Spleen (tissue), 11 donors: ENCODE data around the gene BRCA1. TPM values are rescaled to one million over a fixed set of nuclear protein-coding genes. Genes with fewer than 3 reads are reported as not detected.
"Not testable (repeated sequence)": the region's sequence is repeated elsewhere in the genome, so short reads cannot be mapped to it uniquely, and the experiment has no call there.

Experiments
- DNase-seq: peaks from one replicate; pipeline ENCODE4 v3.0.0-alpha.2; 2020
- H3K27ac ChIP-seq, 8 donors: fragments of 200-600 bp; sonication (generic) in 7 of 8; 1 replicate in 4 of 8; 2 replicates in 4 of 8; pipeline versions ENCODE4 v1.5.0 to v1.8.0; 2016 to 2021; ENCODE audit warnings: inconsistent platforms in 4 of 8, mild to moderate bottlenecking in 4 of 8, moderate library complexity in 1 of 8
- H3K27me3 ChIP-seq, 7 donors: fragments of 200-600 bp; sonication (generic) in 6 of 7; replicated peaks in 1 of 7; 1 replicate in 4 of 7; 2 replicates in 3 of 7; pipeline versions ENCODE4 v1.5.0 to v1.8.0; 2016 to 2021; ENCODE audit warnings: inconsistent platforms in 3 of 7, mild to moderate bottlenecking in 1 of 7
- H3K36me3 ChIP-seq, 6 donors: fragments of 200-600 bp; sonication (generic) in 5 of 6; 1 replicate in 4 of 6; 2 replicates in 2 of 6; pipeline versions ENCODE4 v1.5.0 to v1.8.0; 2016 to 2021; ENCODE audit warnings: inconsistent platforms in 2 of 6
- H3K4me1 ChIP-seq, 6 donors: fragments of 200-600 bp; sonication (generic) in 5 of 6; 1 replicate in 3 of 6; 2 replicates in 3 of 6; pipeline versions ENCODE4 v1.5.0 to v1.8.0; 2016 to 2021; ENCODE audit warnings: inconsistent platforms in 3 of 6
- H3K4me3 ChIP-seq, 8 donors: fragments of 200-600 bp; sonication (generic) in 7 of 8; 1 replicate in 4 of 8; 2 replicates in 4 of 8; pipeline versions ENCODE4 v1.5.0 to v1.8.0; 2016 to 2021; ENCODE audit warnings: inconsistent platforms in 4 of 8, mild to moderate bottlenecking in 4 of 8, moderate library complexity in 2 of 8
- H3K9me3 ChIP-seq, 8 donors: fragments of 200-600 bp; sonication (generic) in 7 of 8; 1 replicate in 4 of 8; 2 replicates in 4 of 8; pipeline versions ENCODE4 v1.5.0 to v1.8.0; 2016 to 2021; ENCODE audit warnings: inconsistent platforms in 4 of 8
- CTCF ChIP-seq, 11 experiments: fragments of 200-600 bp in 7 of 11; fragments of 450-650 bp in 4 of 11; sonication (generic) in 4 of 11; IDR thresholded peaks in 8 of 11; conservative IDR thresholded peaks in 3 of 11; 1 replicate in 7 of 11; 2 replicates in 4 of 11; pipeline versions ENCODE4 v1.4.0 to v1.8.0; 2016 to 2021; ENCODE audit warnings: antibody characterized with exemption in 11 of 11, inconsistent platforms in 4 of 11, mild to moderate bottlenecking in 1 of 11
- POLR2A ChIP-seq, 3 donors: fragments of 450-650 bp; IDR thresholded peaks; one replicate each; pipeline ENCODE4 v1.5.1; 2017; ENCODE audit warnings: antibody characterized with exemption in 3 of 3, mild to moderate bottlenecking in 1 of 3
- POLR2AphosphoS5 ChIP-seq, 3 donors: sonication (generic); formaldehyde crosslinking; IDR thresholded peaks; one replicate each; pipeline ENCODE4 v1.5.1; 2017; ENCODE audit warnings: antibody characterized with exemption in 3 of 3
- WGBS, 5 donors: extraction: QIAGEN DNeasy Blood & Tissue Kit in 3 of 5; methylation state at CpG; one replicate each; pipeline versions ENCODE4 v1.1.5 to v1.1.7; 2013 to 2018; 5-methylcytosine and 5-hydroxymethylcytosine counted together
- intact Hi-C: fragments of 100-400 bp; cut with DNase I; formaldehyde crosslinking; loops from one replicate; pipeline ENCODE4 v1.15.0; 2023; ENCODE audit warnings: low total_unique reads
- polyA plus RNA-seq, 3 donors: library from polyadenylated mRNA; stranded (reverse); fragments of 200-250 nt; gene quantifications; one replicate each; pipeline ENCODE4 v1.2.1, GENCODE V29; 2013
- total RNA-seq, 7 donors: library from RNA; depleted of rRNA in 3 of 7; stranded (reverse); fragments of >200 nt in 3 of 7; fragmentation: NEBNext Ultra II Directional in 4 of 7; extraction: Animal tissue kit (Norgen Biotek cat#: 25700) in 4 of 7; gene quantifications; one replicate each; pipeline versions ENCODE4 v1.1.0 to v1.2.1, GENCODE V29; 2016 to 2021
- donor health status: healthy with polysubstance abuse.
- donor health status: DM: no; HTN: no; CAD: no; lungs with moderate emphysema.
- donor health status: DM: no; HTN: no; CAD: no.
- donor health status: Bipolar disorder and iron deficiency.
- donor health status: healthy.
- donor health status: DM: no; HTN: no; CAD: no.
- donor health status: DM: yes; HTN: yes; CAD: no.

Gene BRCA1
- total and polyA plus RNA-seq, 10 donors = 1.3 to 13.6 (median 9.1) TPM

- no peaks in the 10 kb centered on the region for H3K27me3 ChIP-seq
- TF ChIP-seq POLR2A (IDR thresholded peaks at IDR 0.05) (no peak), POLR2AphosphoS5 (IDR thresholded peaks at IDR 0.05) (no peak), CTCF (IDR thresholded peaks at IDR 0.05 in 8 of 11, conservative IDR thresholded peaks at IDR 0.05 in 3 of 11) (no peak)
- H3K4me1 ChIP-seq = no peaks in the 10 kb centered on the region
- intact Hi-C loops = no loop called here
- H3K36me3 ChIP-seq = peaks cover 0 to 53% (median 2%) of the 10 kb centered on the region in 6 donors
- 85 to 96% (median 94%) methylated on average over 5 of the region's 5 CpGs for WGBS, 5 donors
- H3K27ac ChIP-seq = no peak overlapping the region
- H3K4me3 ChIP-seq = no peak overlapping the region
- DNase-seq = no peak
- no peaks in the 10 kb centered on the region for H3K9me3 ChIP-seq
Measured at GRCh38 chr17:43143201-43143600, 18.0 kb upstream of the BRCA1 start.

GRCh38 chr17:43142153-43142552 is 17.0 kb upstream of the BRCA1 start:
- no peak for TF ChIP-seq POLR2AphosphoS5 (IDR thresholded peaks at IDR 0.05)
- TF ChIP-seq CTCF (IDR thresholded peaks at IDR 0.05 in 8 of 11, conservative IDR thresholded peaks at IDR 0.05 in 3 of 11) = no peak
- TF ChIP-seq POLR2A (IDR thresholded peaks at IDR 0.05) = no peak
- Histone ChIP-seq H3K4me1 (no peaks in the 10 kb centered on the region), H3K36me3 (peaks cover 0 to 44% (median 2%) of the 10 kb centered on the region in 6 donors), H3K4me3 (no peak overlapping the region), H3K27me3 (no peaks in the 10 kb centered on the region), H3K9me3 (no peaks in the 10 kb centered on the region), H3K27ac (no peak overlapping the region)
- intact Hi-C loops = no loop called here
- no peak for DNase-seq
- 91 to 98% (median 93%) methylated on average over 5 of the region's 5 CpGs for WGBS, 5 donors

- Histone ChIP-seq H3K4me1 (no peaks in the 10 kb centered on the region), H3K9me3 (no peaks in the 10 kb centered on the region), H3K27me3 (no peaks in the 10 kb centered on the region), H3K4me3 (no peak overlapping the region), H3K36me3 (peaks cover 0 to 40% (median 3%) of the 10 kb centered on the region in 6 donors), H3K27ac (no peak overlapping the region)
- DNase-seq = no peak
- 56 to 77% (median 73%) methylated on average over 11 of the region's 11 CpGs for WGBS, 5 donors
- intact Hi-C loops = no loop called here
- no peak for TF ChIP-seq POLR2AphosphoS5 (IDR thresholded peaks at IDR 0.05)
- TF ChIP-seq CTCF (IDR thresholded peaks at IDR 0.05 in 8 of 11, conservative IDR thresholded peaks at IDR 0.05 in 3 of 11) = no peak
- TF ChIP-seq POLR2A (IDR thresholded peaks at IDR 0.05) = no peak
Measured at GRCh38 chr17:43140396-43141332, 15.5 kb upstream of the BRCA1 start.

DNA sequence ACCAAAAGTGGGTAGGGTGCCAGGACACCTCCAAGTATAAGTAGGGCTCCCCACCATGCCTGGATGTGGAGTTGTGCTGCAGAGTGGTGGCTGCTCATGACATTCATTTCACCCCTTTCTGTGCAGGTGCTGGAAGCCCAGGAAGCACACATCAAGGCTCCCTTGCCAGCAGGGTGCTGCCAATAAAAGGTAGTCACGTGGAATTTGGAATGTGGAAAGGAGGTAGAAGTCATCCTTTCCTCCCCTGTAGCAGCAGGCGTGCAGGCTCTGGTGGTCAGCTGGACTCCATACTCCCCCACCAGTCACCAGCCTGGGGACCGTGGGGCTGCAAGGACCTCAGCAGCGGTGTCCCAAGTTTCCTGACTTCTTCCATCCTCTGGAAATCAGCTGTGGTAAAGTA is 13.4 kb upstream of the BRCA1 start:
- H3K4me1 ChIP-seq, H3K27ac ChIP-seq, H3K27me3 ChIP-seq, H3K9me3 ChIP-seq, intact Hi-C loops, H3K4me3 ChIP-seq, DNase-seq: not testable (repeated sequence)
- WGBS, 5 donors = 86 to 95% (median 90%) methylated on average over 4 of the region's 4 CpGs
- H3K36me3 ChIP-seq = peaks cover 0 to 41% (median 14%) of the 10 kb centered on the region in 6 donors

- intact Hi-C loops = not testable (repeated sequence)
Measured at GRCh38 chr17:43136574-43136973, 11.4 kb upstream of the BRCA1 start.

More at GRCh38 chr17:43136574-43136973, 11.4 kb upstream of the BRCA1 start:
- not testable (repeated sequence) for H3K27me3 ChIP-seq, H3K4me1 ChIP-seq, H3K9me3 ChIP-seq, H3K4me3 ChIP-seq, H3K27ac ChIP-seq, DNase-seq
- WGBS, 5 donors = 45 to 70% (median 50%) methylated on average over 3 of the region's 3 CpGs
- peaks cover 0 to 55% (median 23%) of the 10 kb centered on the region in 6 donors for H3K36me3 ChIP-seq
